Measurements from ENCODE around the gene EMILIN2. TPM values are rescaled to one million over a fixed set of nuclear protein-coding genes. Genes with fewer than 3 reads are reported as not detected.
"Not testable (repeated sequence)": the region's sequence is repeated elsewhere in the genome, so short reads cannot be mapped to it uniquely, and the experiment has no call there.

The EMILIN2 gene
- total RNA-seq, 1 donor from 2014 or later = 26.8 TPM

- peaks cover 5% of the 10 kb centered on the region for H3K9me3 ChIP-seq
- H3K27me3 ChIP-seq = no peaks in the 10 kb centered on the region
- H3K27ac ChIP-seq = peak overlapping the region; percentile 75
- TF ChIP-seq POLR2A (IDR thresholded peaks at IDR 0.05) (no peak), POLR2AphosphoS5 (IDR thresholded peaks at IDR 0.05; ENCODE audit: insufficient read depth in 1 of 2, low read depth in 1 of 2) (no peak)
- TF ChIP-seq, protein P1, sequence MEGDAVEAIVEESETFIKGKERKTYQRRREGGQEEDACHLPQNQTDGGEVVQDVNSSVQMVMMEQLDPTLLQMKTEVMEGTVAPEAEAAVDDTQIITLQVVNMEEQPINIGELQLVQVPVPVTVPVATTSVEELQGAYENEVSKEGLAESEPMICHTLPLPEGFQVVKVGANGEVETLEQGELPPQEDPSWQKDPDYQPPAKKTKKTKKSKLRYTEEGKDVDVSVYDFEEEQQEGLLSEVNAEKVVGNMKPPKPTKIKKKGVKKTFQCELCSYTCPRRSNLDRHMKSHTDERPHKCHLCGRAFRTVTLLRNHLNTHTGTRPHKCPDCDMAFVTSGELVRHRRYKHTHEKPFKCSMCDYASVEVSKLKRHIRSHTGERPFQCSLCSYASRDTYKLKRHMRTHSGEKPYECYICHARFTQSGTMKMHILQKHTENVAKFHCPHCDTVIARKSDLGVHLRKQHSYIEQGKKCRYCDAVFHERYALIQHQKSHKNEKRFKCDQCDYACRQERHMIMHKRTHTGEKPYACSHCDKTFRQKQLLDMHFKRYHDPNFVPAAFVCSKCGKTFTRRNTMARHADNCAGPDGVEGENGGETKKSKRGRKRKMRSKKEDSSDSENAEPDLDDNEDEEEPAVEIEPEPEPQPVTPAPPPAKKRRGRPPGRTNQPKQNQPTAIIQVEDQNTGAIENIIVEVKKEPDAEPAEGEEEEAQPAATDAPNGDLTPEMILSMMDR (IDR thresholded peaks at IDR 0.05) = no peak
- no peak overlapping the region for H3K4me3 ChIP-seq
- intact Hi-C loops (cut with DNase I) = loop anchor here (10.0 kb wide), 1 partner anchor 58 kb away; no protein-coding TSS in a partner anchor
- peak in 1 of 2 donors; percentile 34 for DNase-seq (ENCODE audit: extremely low spot score in 2 of 2)
- H3K36me3 ChIP-seq = no peaks in the 10 kb centered on the region
- peaks cover 36% of the 10 kb centered on the region for H3K4me1 ChIP-seq
These were observed 9.9 kb downstream of the EMILIN2 start for GRCh38 chr18:2856547-2857170.

GRCh38 chr18:2857491-2858131 is 10.8 kb downstream of the EMILIN2 start:
- peak; percentile 37 to 95 for TF ChIP-seq POLR2AphosphoS5 (IDR thresholded peaks at IDR 0.05; ENCODE audit: insufficient read depth in 1 of 2, low read depth in 1 of 2)
- TF ChIP-seq, protein P1 (IDR thresholded peaks at IDR 0.05) = no peak
- TF ChIP-seq POLR2A (IDR thresholded peaks at IDR 0.05) = no peak
- Histone ChIP-seq H3K36me3 (no peaks in the 10 kb centered on the region), H3K27me3 (no peaks in the 10 kb centered on the region), H3K9me3 (peaks cover 5% of the 10 kb centered on the region), H3K4me3 (no peak overlapping the region), H3K27ac (peak overlapping the region; percentile 75), H3K4me1 (peaks cover 36% of the 10 kb centered on the region)
- peak; percentile 61 to 99 for DNase-seq (ENCODE audit: extremely low spot score in 2 of 2)
- intact Hi-C loops (cut with DNase I) = loop anchor here (10.0 kb wide), 1 partner anchor 57 kb away; no protein-coding TSS in a partner anchor

GRCh38 chr18:2860397-2860796 is 13.6 kb downstream of the EMILIN2 start:
- H3K36me3 ChIP-seq; H3K27ac ChIP-seq; intact Hi-C loops (cut with DNase I); H3K9me3 ChIP-seq; H3K27me3 ChIP-seq; DNase-seq (ENCODE audit: extremely low spot score in 2 of 2); H3K4me3 ChIP-seq: not testable (repeated sequence)
- peaks cover 16% of the 10 kb centered on the region for H3K4me1 ChIP-seq

- H3K27ac ChIP-seq; intact Hi-C loops (cut with DNase I): not testable (repeated sequence)
These were observed 17.2 kb downstream of the EMILIN2 start for GRCh38 chr18:2863997-2864396.

GRCh38 chr18:2866465-2866864 is 19.7 kb downstream of the EMILIN2 start:
- H3K27ac ChIP-seq; DNase-seq (ENCODE audit: extremely low spot score in 2 of 2); H3K4me1 ChIP-seq; H3K27me3 ChIP-seq; intact Hi-C loops (cut with DNase I); H3K9me3 ChIP-seq; H3K36me3 ChIP-seq; H3K4me3 ChIP-seq: not testable (repeated sequence)

More at GRCh38 chr18:2863997-2864396, 17.2 kb downstream of the EMILIN2 start:
- H3K4me1 ChIP-seq; H3K4me3 ChIP-seq; H3K27me3 ChIP-seq; H3K36me3 ChIP-seq; H3K9me3 ChIP-seq; DNase-seq (ENCODE audit: extremely low spot score in 2 of 2): not testable (repeated sequence)

DNA sequence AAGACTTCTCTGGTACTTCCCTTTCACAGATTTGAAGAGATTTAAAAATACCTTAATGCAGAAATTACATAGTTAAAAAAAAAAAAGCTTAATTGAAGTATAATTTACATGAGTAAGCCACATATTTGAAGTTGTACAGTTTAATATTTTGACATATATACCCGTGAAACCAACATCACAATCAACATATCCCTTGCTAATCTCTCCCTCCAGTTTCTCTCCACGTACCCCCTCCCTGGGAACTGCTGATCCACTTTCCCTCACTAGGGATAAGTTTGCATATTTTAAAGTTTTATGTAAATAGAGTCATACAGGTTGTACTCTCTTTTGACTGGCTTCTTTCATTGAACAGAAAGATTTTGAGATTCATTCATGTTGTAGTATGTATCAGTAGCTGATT is 22.4 kb downstream of the EMILIN2 start:
- Histone ChIP-seq H3K27ac (no peak overlapping the region), H3K36me3 (no peaks in the 10 kb centered on the region), H3K4me3 (no peak overlapping the region), H3K9me3 (no peaks in the 10 kb centered on the region), H3K4me1 (no peaks in the 10 kb centered on the region), H3K27me3 (no peaks in the 10 kb centered on the region)
- no peak for DNase-seq (ENCODE audit: extremely low spot score in 2 of 2)
- intact Hi-C loops (cut with DNase I) = no loop called here
- no peak for TF ChIP-seq POLR2AphosphoS5 (IDR thresholded peaks at IDR 0.05; ENCODE audit: insufficient read depth in 1 of 2, low read depth in 1 of 2)
- TF ChIP-seq POLR2A (IDR thresholded peaks at IDR 0.05) = no peak
- TF ChIP-seq, protein P1 (IDR thresholded peaks at IDR 0.05) = no peak
